ENCODE measurements around the gene LCN1.

The LCN1 gene

DNA sequence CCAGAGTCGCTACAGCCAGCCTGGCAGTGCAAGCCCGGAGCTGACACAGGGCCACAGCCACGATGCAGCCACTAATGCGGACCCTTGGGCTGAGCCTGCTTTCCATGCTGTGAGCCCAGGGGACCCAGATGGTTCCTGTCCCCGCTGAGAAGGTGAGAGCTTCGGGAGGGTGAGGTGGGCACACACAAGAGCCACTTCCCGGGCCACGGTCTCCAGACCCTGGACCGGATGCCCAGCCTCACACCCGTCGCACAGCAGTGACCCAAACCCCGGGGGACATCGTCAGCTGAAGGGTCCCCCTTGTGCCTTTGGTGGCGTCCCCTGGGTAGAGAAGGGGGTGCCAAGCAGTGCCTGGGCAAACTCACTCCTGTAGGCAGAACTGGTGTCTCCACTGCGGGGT is 53.7 kb downstream of the LCN1 start:
- DNase-seq, result no peak

All from NCI-H2081 treated with DMSO at 0.1 percent for 48 hours (cell line).